Stomach (tissue), 9 donors: Measurements from ENCODE around the gene ABCA10. TPM values are rescaled to one million over a fixed set of nuclear protein-coding genes. Genes with fewer than 3 reads are reported as not detected.

Experiments
- DNase-seq, 2 donors: peaks; one replicate each; pipeline versions ENCODE4 v3.0.0 to v3.0.0-alpha.2; 2013 to 2019
- H3K27ac ChIP-seq, 5 donors: fragments of 200-600 bp in 4 of 5; sonication (generic) in 4 of 5; one replicate each; pipeline ENCODE4 v1.5.1; 2013 to 2019; ENCODE audit warnings: mild to moderate bottlenecking in 1 of 5, moderate library complexity in 1 of 5
- H3K27me3 ChIP-seq, 3 donors: fragments of 200-600 bp; sonication (generic); one replicate each; pipeline ENCODE4 v1.5.1; 2017 to 2019; ENCODE audit warnings: mixed run types in 1 of 3
- H3K36me3 ChIP-seq, 4 donors: fragments of 200-600 bp; sonication (generic); 1 replicate in 3 of 4; 2 replicates in 1 of 4; pipeline ENCODE4 v1.5.1; 2016 to 2019
- H3K4me1 ChIP-seq, 4 donors: fragments of 200-600 bp; sonication (generic); one replicate each; pipeline ENCODE4 v1.5.1; 2016 to 2019
- H3K4me3 ChIP-seq, 4 donors: fragments of 200-600 bp; sonication (generic) in 3 of 4; one replicate each; pipeline ENCODE4 v1.5.1; 2016 to 2019; ENCODE audit warnings: mild to moderate bottlenecking in 1 of 4
- H3K9me3 ChIP-seq, 4 donors: fragments of 200-600 bp; sonication (generic); one replicate each; pipeline ENCODE4 v1.5.1; 2016 to 2019
- CTCF ChIP-seq, 7 experiments: fragments of 450-650 bp in 4 of 7; fragments of 200-600 bp in 3 of 7; sonication (generic) in 3 of 7; IDR thresholded peaks; one replicate each; pipeline ENCODE4 v1.5.1; 2016 to 2019; ENCODE audit warnings: antibody characterized with exemption in 7 of 7, control low read depth in 2 of 7, mild to moderate bottlenecking in 1 of 7
- EP300 ChIP-seq: sonication (generic); formaldehyde crosslinking; IDR thresholded peaks from one replicate; pipeline ENCODE4 v1.6.1; 2017; ENCODE audit warnings: antibody characterized with exemption
- POLR2A ChIP-seq, 4 donors: fragments of 450-650 bp; IDR thresholded peaks; one replicate each; pipeline ENCODE4 v1.6.1; 2016; ENCODE audit warnings: antibody characterized with exemption in 4 of 4, control low read depth in 2 of 4, mild to moderate bottlenecking in 1 of 4, moderate library complexity in 1 of 4
- POLR2AphosphoS5 ChIP-seq, 3 donors: sonication (generic); formaldehyde crosslinking; IDR thresholded peaks; one replicate each; pipeline ENCODE4 v1.6.1; 2016; ENCODE audit warnings: antibody characterized with exemption in 3 of 3
- WGBS, 5 donors: extraction: QIAGEN DNeasy Blood & Tissue Kit in 3 of 5; methylation state at CpG; one replicate each; pipeline versions ENCODE4 v1.1.5 to v1.1.7; 2013 to 2018; 5-methylcytosine and 5-hydroxymethylcytosine counted together
- intact Hi-C: fragments of 100-400 bp; cut with DNase I; formaldehyde crosslinking; loops from one replicate; pipeline ENCODE4 v1.15.1; 2023; ENCODE audit warnings: low total_unique reads
- polyA plus RNA-seq, 3 donors: library from polyadenylated mRNA; stranded (reverse); fragments of 200-250 nt; gene quantifications; one replicate each; pipeline ENCODE4 v1.2.3, GENCODE V29; 2013
- total RNA-seq, 5 donors: library from RNA; depleted of rRNA; stranded (reverse); fragments of >200 nt; gene quantifications; one replicate each; pipeline versions ENCODE4 v1.1.0 to v1.2.3, GENCODE V29; 2014 to 2016
- donor health status: healthy with polysubstance abuse.
- donor health status: Bipolar disorder and iron deficiency.
- donor health status: healthy.

ABCA10 gene
- total and polyA plus RNA-seq, 8 donors, result 0.29 to 34.9 (median 5.0) TPM

GRCh38 chr17:69245617-69246016 lies 17.0 kb upstream of the ABCA10 start:
- TF ChIP-seq POLR2AphosphoS5 (IDR thresholded peaks at IDR 0.05), result no peak
- TF ChIP-seq EP300, result no peak
- no peak for TF ChIP-seq CTCF (IDR thresholded peaks at IDR 0.05)
- intact Hi-C loops, result no loop called here

GRCh38 chr17:69239611-69240600 lies 11.3 kb upstream of the ABCA10 start:
- TF ChIP-seq POLR2A (IDR thresholded peaks at IDR 0.05) (no peak), POLR2AphosphoS5 (IDR thresholded peaks at IDR 0.05) (no peak), EP300 (no peak), CTCF (IDR thresholded peaks at IDR 0.05) (no peak)
- whole genome bisulfite sequencing, 5 donors, result 84 to 89% (median 88%) methylated on average over 8 of the region's 8 CpGs

More at GRCh38 chr17:69245617-69246016, 17.0 kb upstream of the ABCA10 start:
- Histone ChIP-seq H3K36me3 (peaks cover 0 to 34% (median 24%) of the 10 kb centered on the region in 4 donors), H3K4me3 (no peak overlapping the region), H3K9me3 (no peaks in the 10 kb centered on the region), H3K27ac (peak overlapping the region in 1 of 5 donors; percentile 39), H3K27me3 (no peaks in the 10 kb centered on the region), H3K4me1 (peaks cover 0 to 15% (median 0%) of the 10 kb centered on the region in 4 donors)
- DNase-seq, result no peak
- WGBS, 5 donors, result 44 to 76% (median 48%) methylated on average over 2 of the region's 2 CpGs

GRCh38 chr17:69236946-69237345 lies 8.3 kb upstream of the ABCA10 start:
- Histone ChIP-seq H3K27ac (no peak overlapping the region), H3K27me3 (no peaks in the 10 kb centered on the region), H3K4me1 (peaks cover 0 to 4% (median 0%) of the 10 kb centered on the region in 4 donors), H3K4me3 (no peak overlapping the region), H3K36me3 (peaks cover 0 to 15% (median 3%) of the 10 kb centered on the region in 4 donors), H3K9me3 (peaks cover 0 to 22% (median 4%) of the 10 kb centered on the region in 4 donors)
- no peak for DNase-seq
- intact Hi-C loops, result loop anchor here (5.0 kb wide), 1 partner anchor 460 kb away; no protein-coding TSS in a partner anchor
- 67 to 83% (median 72%) methylated on average over 3 of the region's 3 CpGs for WGBS, 5 donors
- TF ChIP-seq EP300 (no peak), CTCF (IDR thresholded peaks at IDR 0.05) (no peak), POLR2A (IDR thresholded peaks at IDR 0.05) (no peak), POLR2AphosphoS5 (IDR thresholded peaks at IDR 0.05) (no peak)

More at GRCh38 chr17:69239611-69240600, 11.3 kb upstream of the ABCA10 start:
- Histone ChIP-seq H3K4me1 (peaks cover 0 to 4% (median 0%) of the 10 kb centered on the region in 4 donors), H3K27me3 (no peaks in the 10 kb centered on the region), H3K9me3 (no peaks in the 10 kb centered on the region), H3K27ac (no peak overlapping the region), H3K36me3 (peaks cover 0 to 25% (median 7%) of the 10 kb centered on the region in 4 donors), H3K4me3 (no peak overlapping the region)
- no peak for DNase-seq
- intact Hi-C loops, result loop anchor here (5.0 kb wide), 1 partner anchor 463 kb away; no protein-coding TSS in a partner anchor

- no peak overlapping the region for H3K4me3 ChIP-seq
- 58 to 74% (median 65%) methylated on average over 2 of the region's 2 CpGs for WGBS, 5 donors
- H3K36me3 ChIP-seq, result peaks cover 0 to 14% (median 2%) of the 10 kb centered on the region in 4 donors
- DNase-seq, result no peak
- intact Hi-C loops, result loop anchor here (5.0 kb wide), 1 partner anchor 459 kb away; no protein-coding TSS in a partner anchor
- TF ChIP-seq POLR2AphosphoS5 (IDR thresholded peaks at IDR 0.05) (no peak), CTCF (IDR thresholded peaks at IDR 0.05) (no peak), POLR2A (IDR thresholded peaks at IDR 0.05) (no peak), EP300 (no peak)
- peaks cover 0 to 4% (median 0%) of the 10 kb centered on the region in 4 donors for H3K4me1 ChIP-seq
- no peak overlapping the region for H3K27ac ChIP-seq
- H3K27me3 ChIP-seq, result no peaks in the 10 kb centered on the region
- peaks cover 0 to 26% (median 4%) of the 10 kb centered on the region in 4 donors for H3K9me3 ChIP-seq
Observed at GRCh38 chr17:69236464-69236863, 7.8 kb upstream of the ABCA10 start.
